Liver (tissue), 9 donors: Measurements from ENCODE around the gene MBNL2. TPM values are rescaled to one million over a fixed set of nuclear protein-coding genes. Genes with fewer than 3 reads are reported as not detected.

Experiments
- DNase-seq: peaks from one replicate; pipeline ENCODE4 v3.0.0-alpha.2; 2017; ENCODE audit warnings: low spot score
- H3K27ac ChIP-seq, 2 donors: one replicate each; pipeline ENCODE4 v1.7.0; 2013; ENCODE audit warnings: inconsistent platforms in 2 of 2, low read length in 2 of 2, control low read depth in 1 of 2, low read depth in 1 of 2, mild to moderate bottlenecking in 1 of 2
- H3K27me3 ChIP-seq, 4 donors: one replicate each; pipeline versions ENCODE4 v1.6.1 to v1.7.0; 2013; ENCODE audit warnings: low read length in 3 of 4, inconsistent platforms in 1 of 4, mild to moderate bottlenecking in 1 of 4, moderate library complexity in 1 of 4; ENCODE audit not compliant: control insufficient read depth in 4 of 4, insufficient read depth in 4 of 4
- H3K36me3 ChIP-seq, 4 donors: one replicate each; pipeline versions ENCODE4 v1.6.1 to v1.7.0; 2013; ENCODE audit warnings: low read length in 3 of 4, mild to moderate bottlenecking in 3 of 4, low read depth in 1 of 4, moderate library complexity in 1 of 4; ENCODE audit not compliant: control insufficient read depth in 4 of 4, insufficient read depth in 3 of 4
- H3K4me1 ChIP-seq, 4 donors: one replicate each; pipeline versions ENCODE4 v1.6.1 to v1.7.0; 2013; ENCODE audit warnings: low read length in 3 of 4, mild to moderate bottlenecking in 3 of 4, moderate library complexity in 1 of 4; ENCODE audit not compliant: control insufficient read depth in 4 of 4, insufficient read depth in 4 of 4
- H3K4me3 ChIP-seq, 3 donors: one replicate each; pipeline versions ENCODE4 v1.6.1 to v1.7.0; 2013; ENCODE audit warnings: low read length in 3 of 3, control low read depth in 1 of 3, low read depth in 1 of 3, mild to moderate bottlenecking in 1 of 3
- H3K9ac ChIP-seq, 2 donors: one replicate each; pipeline ENCODE4 v1.7.0; 2013; ENCODE audit warnings: low read length in 2 of 2, mild to moderate bottlenecking in 2 of 2, moderate library complexity in 2 of 2, control low read depth in 1 of 2, low read depth in 1 of 2
- H3K9me3 ChIP-seq, 4 donors: one replicate each; pipeline versions ENCODE4 v1.6.1 to v1.7.0; 2013; ENCODE audit warnings: low read length in 3 of 4; ENCODE audit not compliant: control insufficient read depth in 4 of 4
- EGR1 ChIP-seq, 2 donors: IDR thresholded peaks; 2 replicates each; pipeline ENCODE4 v1.6.1; 2016 to 2018; ENCODE audit warnings: antibody characterized with exemption in 2 of 2, low read depth in 2 of 2
- FOXA1 ChIP-seq: IDR thresholded peaks from 2 replicates; pipeline ENCODE4 v1.6.1; 2016; ENCODE audit warnings: antibody characterized with exemption
- FOXA2 ChIP-seq: IDR thresholded peaks from 2 replicates; pipeline ENCODE4 v1.6.1; 2016; ENCODE audit warnings: antibody characterized with exemption
- HNF4A ChIP-seq, 2 donors: conservative IDR thresholded peaks; 2 replicates each; pipeline ENCODE4 v1.6.1; 2016; ENCODE audit warnings: antibody characterized with exemption in 2 of 2, mild to moderate bottlenecking in 2 of 2
- JUND ChIP-seq, 2 donors: IDR thresholded peaks; 2 replicates each; pipeline ENCODE4 v1.6.1; 2016; ENCODE audit warnings: antibody characterized with exemption in 2 of 2
- MAX ChIP-seq: IDR thresholded peaks from 2 replicates; pipeline ENCODE4 v1.6.1; 2016; ENCODE audit warnings: antibody characterized with exemption
- NR2F2 ChIP-seq: IDR thresholded peaks from 2 replicates; pipeline ENCODE4 v1.6.1; 2016; ENCODE audit warnings: antibody characterized with exemption
- RAD21 ChIP-seq, 2 donors: IDR thresholded peaks; 2 replicates each; pipeline ENCODE4 v1.6.1; 2016; ENCODE audit warnings: antibody characterized with exemption in 2 of 2, mild to moderate bottlenecking in 2 of 2
- RXRA ChIP-seq, 2 donors: IDR thresholded peaks; 2 replicates each; pipeline ENCODE4 v1.6.1; 2017 to 2018; ENCODE audit warnings: antibody characterized with exemption in 2 of 2, mild to moderate bottlenecking in 1 of 2
- SP1 ChIP-seq: IDR thresholded peaks from 2 replicates; pipeline ENCODE4 v1.6.1; 2018; ENCODE audit warnings: antibody characterized with exemption, mild to moderate bottlenecking
- TAF1 ChIP-seq: conservative IDR thresholded peaks from 2 replicates; pipeline ENCODE4 v1.6.1; 2016; ENCODE audit warnings: antibody characterized with exemption, mild to moderate bottlenecking
- YY1 ChIP-seq: IDR thresholded peaks from 2 replicates; pipeline ENCODE4 v1.6.1; 2016; ENCODE audit warnings: antibody characterized with exemption, mild to moderate bottlenecking
- WGBS: extraction: QIAGEN DNeasy Blood & Tissue Kit; methylation state at CpG from one replicate; pipeline ENCODE4 v1.1.7; 2013; 5-methylcytosine and 5-hydroxymethylcytosine counted together
- polyA plus RNA-seq, 2 donors: library from polyadenylated mRNA; stranded (reverse) in 1 of 2; unstranded in 1 of 2; fragments of 200-250 nt in 1 of 2; fragments of >200 nt in 1 of 2; fragmentation: Nextera tagmentation in 1 of 2; extraction: Ambion mirVana in 1 of 2; gene quantifications; one replicate each; pipeline versions ENCODE4 v1.2.1 to v1.2.3, GENCODE V29; 2013 to 2015
- total RNA-seq, 2 donors: library from RNA; depleted of rRNA; stranded (reverse); fragments of >200 nt; gene quantifications; one replicate each; pipeline ENCODE4 v1.2.3, GENCODE V29; 2014
- TF ChIP-seq, protein P1 (sequence below): IDR thresholded peaks from 2 replicates; pipeline ENCODE4 v1.6.1; 2016; ENCODE audit warnings: antibody characterized with exemption
- donor health status: healthy.
- donor health status: healthy.
- donor health status: healthy.
- donor health status: healthy.
- donor health status: healthy.

Gene MBNL2
- total and polyA plus RNA-seq, 4 donors: 16.0 to 49.6 (median 36.8) TPM

DNA sequence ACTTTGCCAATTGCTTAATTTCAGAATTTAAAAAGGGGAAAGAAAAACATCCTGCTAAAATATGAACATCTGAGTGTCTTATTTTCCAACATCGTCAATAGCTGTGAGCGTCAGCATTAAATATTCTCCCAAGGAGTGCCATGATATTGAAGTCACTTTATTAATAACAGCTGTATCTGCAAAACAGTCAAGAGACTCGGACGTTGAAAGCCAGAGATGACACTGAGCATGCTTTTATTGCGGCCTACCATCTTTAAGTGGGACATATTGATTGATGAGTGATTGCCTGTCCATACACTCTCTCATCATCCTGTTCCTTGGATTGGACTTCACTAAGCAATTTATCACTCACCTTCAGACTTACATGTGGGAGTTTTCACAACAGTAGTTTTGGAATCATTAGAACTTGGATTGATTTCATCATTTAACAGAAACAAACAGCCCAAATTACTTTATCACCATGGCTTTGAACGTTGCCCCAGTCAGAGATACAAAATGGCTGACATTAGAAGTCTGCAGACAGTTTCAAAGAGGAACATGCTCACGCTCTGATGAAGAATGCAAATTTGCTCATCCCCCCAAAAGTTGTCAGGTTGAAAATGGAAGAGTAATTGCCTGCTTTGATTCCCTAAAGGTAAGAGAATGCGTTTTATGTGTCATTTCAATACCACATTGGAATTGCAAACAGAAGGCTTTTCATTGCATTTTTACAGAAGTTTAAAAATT is 53.8 kb downstream of the MBNL2 start:
- Histone ChIP-seq H3K36me3 (peaks cover 0 to 10% (median 3%) of the 10 kb centered on the region in 4 donors), H3K9me3 (no peaks in the 10 kb centered on the region), H3K27ac (peak overlapping the region; percentile 82 to 83), H3K9ac (no peak overlapping the region), H3K4me3 (peak overlapping the region; percentile 24 to 71 (median 42)), H3K4me1 (peaks cover 4 to 65% (median 38%) of the 10 kb centered on the region in 4 donors), H3K27me3 (no peaks in the 10 kb centered on the region)
- DNase-seq: no peak
- TF ChIP-seq FOXA1 (no peak), TAF1 (peak; percentile 26), HNF4A (conservative IDR thresholded peaks at IDR 0.05) (peak in 1 of 2 donors; percentile 36), YY1 (peak; percentile 97), RXRA (IDR thresholded peaks at IDR 0.05) (peak in 1 of 2 donors; percentile 17)
- WGBS: 50% methylated on average over 8 of the region's 8 CpGs

GRCh38 chr13:97276862-97277269 is 54.7 kb downstream of the MBNL2 start:
- WGBS: 88% methylated on average over 2 of the region's 2 CpGs
- TF ChIP-seq FOXA2 (no peak), RAD21 (IDR thresholded peaks at IDR 0.05) (no peak), EGR1 (IDR thresholded peaks at IDR 0.05; ENCODE audit: low read depth in 2 of 2) (no peak)
- Histone ChIP-seq H3K4me1 (peaks cover 4 to 70% (median 40%) of the 10 kb centered on the region in 4 donors), H3K4me3 (peak overlapping the region; percentile 37 to 73 (median 42)), H3K9me3 (no peaks in the 10 kb centered on the region), H3K36me3 (peaks cover 0 to 10% (median 3%) of the 10 kb centered on the region in 4 donors), H3K9ac (peak overlapping the region; percentile 0 to 36), H3K27me3 (no peaks in the 10 kb centered on the region), H3K27ac (peak overlapping the region; percentile 82 to 83)
- DNase-seq: no peak

- DNase-seq: no peak
- H3K27ac ChIP-seq: peak overlapping the region; percentile 64 to 67
- 48% methylated on average over 9 of the region's 9 CpGs for WGBS
These were observed 56.6 kb downstream of the MBNL2 start for GRCh38 chr13:97278435-97279411.

More at GRCh38 chr13:97278435-97279411, 56.6 kb downstream of the MBNL2 start:
- TF ChIP-seq RAD21 (IDR thresholded peaks at IDR 0.05) (no peak), SP1 (no peak), NR2F2 (no peak), JUND (IDR thresholded peaks at IDR 0.05) (no peak), HNF4A (conservative IDR thresholded peaks at IDR 0.05) (peak in 1 of 2 donors; percentile 2), MAX (no peak), TAF1 (no peak)
- TF ChIP-seq, protein P1, sequence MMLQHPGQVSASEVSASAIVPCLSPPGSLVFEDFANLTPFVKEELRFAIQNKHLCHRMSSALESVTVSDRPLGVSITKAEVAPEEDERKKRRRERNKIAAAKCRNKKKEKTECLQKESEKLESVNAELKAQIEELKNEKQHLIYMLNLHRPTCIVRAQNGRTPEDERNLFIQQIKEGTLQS: no peak
- H3K36me3 ChIP-seq: peaks cover 0 to 15% (median 5%) of the 10 kb centered on the region in 4 donors
- H3K4me1 ChIP-seq: peaks cover 4 to 74% (median 45%) of the 10 kb centered on the region in 4 donors
- no peaks in the 10 kb centered on the region for H3K27me3 ChIP-seq
- H3K9ac ChIP-seq: peak overlapping the region in 1 of 2 donors; percentile 51
- no peaks in the 10 kb centered on the region for H3K9me3 ChIP-seq
- peak overlapping the region; percentile 27 to 50 (median 37) for H3K4me3 ChIP-seq
